IPS-11a (cell line): ENCODE measurements around the gene TANC1.
"Not testable (repeated sequence)": the region's sequence is repeated elsewhere in the genome, so short reads cannot be mapped to it uniquely, and the experiment has no call there.

Source experiments
- H3K4me3 ChIP-seq: one replicate; pipeline ENCODE4 v1.5.1; 2013; ENCODE audit warnings: low read depth, low read length, control low read depth

Gene TANC1

DNA sequence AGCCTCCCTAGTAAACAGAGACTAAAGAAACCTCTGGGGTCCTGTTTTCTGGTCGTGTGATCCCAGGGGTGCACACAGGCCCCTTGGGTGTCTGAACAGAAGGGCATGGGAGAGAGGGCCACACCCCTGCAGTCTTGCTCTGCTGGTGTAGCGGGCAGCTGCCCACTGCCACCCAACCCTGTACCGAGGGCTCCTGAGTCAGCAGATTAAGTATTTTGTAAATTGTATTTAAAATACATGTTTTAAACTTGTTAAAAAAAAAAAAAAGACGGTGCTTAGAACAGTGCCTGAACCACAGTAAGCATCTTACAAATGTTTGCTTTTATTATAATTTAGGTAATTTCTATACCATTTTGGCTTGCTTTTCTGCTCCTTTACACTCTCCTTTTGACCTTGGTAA, 113.7 kb downstream of the TANC1 start:
- no peak overlapping the region for H3K4me3 ChIP-seq

DNA sequence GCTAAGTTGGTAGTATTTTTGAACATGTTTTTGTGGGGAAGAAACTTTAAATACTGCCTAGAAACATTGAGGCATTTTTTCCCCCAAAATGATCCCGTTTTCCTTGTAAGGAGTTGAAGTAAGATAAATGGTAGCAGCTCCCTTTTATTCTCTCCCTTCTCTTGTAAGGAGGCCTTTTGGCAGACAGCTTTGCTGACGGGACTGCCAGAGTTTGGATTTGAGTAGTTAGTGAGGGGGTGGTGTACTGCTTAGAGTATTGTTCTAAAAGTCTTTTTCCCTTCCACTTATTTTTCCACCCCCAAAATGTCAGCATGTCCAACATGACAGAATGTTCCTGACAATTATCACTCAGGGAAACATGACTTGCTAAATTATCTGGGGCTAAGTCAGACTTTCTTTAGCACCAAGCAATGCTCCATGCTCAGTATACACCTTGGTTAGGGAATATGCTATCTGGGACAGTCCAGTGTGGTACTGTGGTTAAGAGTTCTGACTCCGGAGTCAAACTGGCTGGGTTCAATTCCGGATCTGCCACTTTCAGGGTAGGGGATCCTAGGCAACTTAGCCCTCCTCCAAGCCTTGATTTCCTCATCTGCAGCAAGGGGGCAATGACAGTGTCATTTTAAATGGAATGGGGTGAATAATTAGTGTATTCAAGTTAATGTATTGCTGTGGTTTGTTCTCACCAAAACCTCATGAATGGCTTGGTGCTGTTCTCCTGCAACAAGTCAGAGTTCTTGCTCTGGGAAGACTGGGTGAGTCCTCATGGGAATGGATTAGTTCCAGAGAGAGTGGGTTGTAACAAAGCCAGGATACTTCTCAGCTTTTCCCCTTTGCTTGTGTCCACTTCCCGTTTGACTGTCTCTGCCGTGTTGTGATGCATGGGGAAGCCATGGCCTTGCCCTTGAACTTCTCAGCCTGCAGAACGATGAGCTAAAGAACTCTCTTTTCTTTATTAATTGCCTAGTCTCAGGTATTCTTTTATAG, 116.2 kb downstream of the TANC1 start:
- H3K4me3 ChIP-seq: no peak overlapping the region

DNA sequence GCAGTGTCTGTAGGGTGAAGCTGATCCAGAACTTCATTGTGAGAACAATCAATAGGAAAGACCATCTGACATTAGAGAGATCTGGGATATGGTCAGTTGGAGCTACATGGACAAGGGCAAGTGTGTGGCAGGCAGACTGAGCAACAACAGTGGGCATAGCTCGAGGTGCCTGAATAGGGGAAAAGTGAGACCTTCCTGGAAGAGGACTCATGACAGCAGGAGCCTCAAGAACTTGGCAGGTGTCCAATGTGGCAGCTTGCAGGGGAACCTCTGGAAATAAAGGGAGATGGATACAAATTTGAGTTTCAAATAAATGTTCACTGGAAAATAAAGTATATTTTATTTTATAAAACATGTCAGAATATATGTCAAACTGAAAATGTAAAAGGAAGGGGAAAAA, 117.9 kb downstream of the TANC1 start:
- no peak overlapping the region for H3K4me3 ChIP-seq

GRCh38 chr2:159086826-159087225, 118.4 kb downstream of the TANC1 start:
- no peak overlapping the region for H3K4me3 ChIP-seq

GRCh38 chr2:159088906-159089305, 120.5 kb downstream of the TANC1 start:
- no peak overlapping the region for H3K4me3 ChIP-seq

GRCh38 chr2:159089543-159089942, 121.1 kb downstream of the TANC1 start:
- no peak overlapping the region for H3K4me3 ChIP-seq

GRCh38 chr2:159090514-159091201, 122.2 kb downstream of the TANC1 start:
- no peak overlapping the region for H3K4me3 ChIP-seq

DNA sequence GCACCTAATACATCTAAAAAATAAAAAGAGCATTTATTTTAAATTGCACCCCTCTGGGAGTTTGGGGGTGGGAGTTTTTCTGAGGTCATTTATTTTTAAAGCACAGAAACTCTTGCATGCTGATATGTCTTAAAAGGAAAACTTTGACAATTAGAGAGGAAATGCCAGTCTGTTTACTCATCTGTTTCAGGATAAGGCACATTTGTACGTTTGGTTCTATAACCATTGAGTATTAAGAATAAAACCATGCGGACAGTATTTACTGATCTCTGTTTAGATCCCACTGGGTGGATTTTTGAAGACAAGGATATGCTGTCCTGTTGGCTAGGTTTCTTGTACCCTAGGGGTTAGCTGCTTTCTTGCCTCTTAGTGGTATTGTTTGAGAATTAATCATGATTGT, 122.9 kb downstream of the TANC1 start:
- no peak overlapping the region for H3K4me3 ChIP-seq

- H3K4me3 ChIP-seq: no peak overlapping the region
Measured at GRCh38 chr2:159091976-159092375, 123.5 kb downstream of the TANC1 start.

DNA sequence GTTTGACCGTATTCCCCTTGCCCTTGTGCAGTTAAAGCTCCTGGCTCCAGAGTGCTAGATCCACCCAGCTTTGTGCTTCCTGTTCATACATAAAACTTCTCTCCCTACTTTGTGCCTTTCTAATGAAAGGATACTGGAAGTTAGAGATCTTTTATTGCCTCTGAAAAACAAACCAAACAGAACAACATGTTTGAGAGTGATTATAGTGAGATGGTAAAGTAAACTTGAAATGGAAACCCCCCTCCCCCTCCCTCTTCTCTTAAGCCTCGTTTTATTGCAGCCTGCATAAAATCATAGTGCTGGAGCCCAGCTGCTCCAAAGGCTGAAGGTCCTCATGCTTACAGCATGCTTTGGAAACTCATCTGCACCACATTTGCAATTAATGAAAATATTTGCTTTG, 125.1 kb downstream of the TANC1 start:
- no peak overlapping the region for H3K4me3 ChIP-seq

- no peak overlapping the region for H3K4me3 ChIP-seq
Measured at GRCh38 chr2:159094173-159094737, 125.8 kb downstream of the TANC1 start.

DNA sequence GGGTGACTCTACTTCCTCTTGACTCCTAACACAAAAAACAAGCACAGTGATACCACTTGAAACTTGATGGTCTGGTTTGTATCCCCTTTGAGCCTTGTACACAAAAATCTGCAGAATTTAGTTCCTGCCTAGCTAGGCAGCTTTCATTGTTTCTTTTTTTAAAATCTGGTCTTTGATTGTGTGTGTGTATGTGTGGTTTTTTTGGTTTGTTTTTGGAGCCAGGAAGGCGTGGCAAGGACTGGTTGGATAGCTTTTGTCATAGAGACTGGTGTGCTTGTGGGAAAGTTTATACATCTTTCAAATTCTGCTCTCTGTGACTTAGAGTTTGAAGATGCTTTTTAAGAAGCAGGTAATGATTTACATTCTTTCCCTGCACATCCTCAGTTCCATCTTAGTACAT, 127.4 kb downstream of the TANC1 start:
- no peak overlapping the region for H3K4me3 ChIP-seq

DNA sequence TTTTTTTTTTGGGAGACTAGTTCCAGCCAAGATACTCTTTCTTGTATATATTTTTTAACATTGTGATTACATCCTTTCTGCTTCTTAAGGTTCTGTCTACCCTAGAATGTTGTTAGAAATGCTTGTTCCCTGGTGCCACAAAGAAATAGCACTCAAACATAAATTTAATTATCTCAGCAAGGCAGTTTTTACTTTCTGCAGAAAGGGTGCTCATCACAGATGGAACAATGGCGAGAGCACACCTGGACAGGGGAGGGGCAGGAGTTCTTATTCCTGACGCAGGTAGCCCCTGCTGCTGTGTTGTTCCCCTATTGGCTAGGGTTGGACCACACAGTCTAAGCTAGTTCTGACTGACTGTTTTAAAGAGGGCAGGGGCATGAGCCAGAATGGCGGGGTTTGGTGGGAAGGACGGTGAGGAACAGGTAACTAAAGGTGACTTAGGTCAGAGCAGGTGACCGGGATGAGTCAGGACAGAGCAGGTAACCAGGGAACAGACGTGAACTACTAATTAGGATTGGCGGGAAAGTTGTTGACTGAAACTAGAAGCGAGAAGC, 127.9 kb downstream of the TANC1 start:
- H3K4me3 ChIP-seq: not testable (repeated sequence)

DNA sequence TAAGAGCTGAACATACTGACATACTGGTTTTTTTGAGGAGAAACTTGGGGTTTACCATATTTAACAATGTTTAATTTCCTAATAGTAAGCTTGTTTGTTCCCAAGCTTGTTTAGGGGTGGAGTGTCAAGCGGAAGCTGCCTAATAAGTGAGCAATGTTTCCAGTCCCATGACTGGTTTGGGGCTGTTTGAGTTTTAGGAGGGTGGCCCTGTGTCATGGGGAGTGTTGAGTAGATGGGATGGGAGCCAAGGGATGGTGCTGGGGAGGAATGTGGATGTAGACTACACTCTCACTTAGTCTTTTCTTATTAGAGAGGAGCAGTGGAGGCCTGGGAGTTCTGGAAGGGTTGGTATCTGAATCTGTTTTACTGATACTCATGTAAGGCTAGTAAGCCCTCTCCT, 128.5 kb downstream of the TANC1 start:
- H3K4me3 ChIP-seq: no peak overlapping the region

- H3K4me3 ChIP-seq: no peak overlapping the region
Measured at GRCh38 chr2:159098361-159098760, 129.9 kb downstream of the TANC1 start.

DNA sequence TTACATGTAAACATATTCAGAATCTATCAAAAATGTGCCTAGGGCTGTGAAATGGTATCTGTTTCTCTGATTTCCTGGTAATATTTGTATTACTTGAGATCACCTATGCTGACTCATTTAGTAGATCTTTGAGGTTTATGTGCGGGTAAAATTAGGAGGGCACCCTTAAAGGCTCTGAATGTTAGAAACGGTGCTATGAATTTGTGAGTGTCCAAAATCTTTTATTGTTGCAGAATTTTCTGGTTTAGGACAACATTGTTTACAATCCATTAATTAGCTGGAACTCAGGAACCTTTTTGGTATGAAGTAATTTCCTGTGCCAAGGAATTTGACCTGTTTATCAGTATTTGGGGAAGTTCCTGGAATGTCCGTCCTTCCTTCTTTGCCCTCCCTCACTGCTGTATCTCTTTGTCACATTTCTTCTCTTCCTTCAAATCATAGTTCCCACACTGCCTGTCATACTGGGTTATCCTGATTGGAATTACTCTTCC, 130.5 kb downstream of the TANC1 start:
- no peak overlapping the region for H3K4me3 ChIP-seq

- no peak overlapping the region for H3K4me3 ChIP-seq
Measured at GRCh38 chr2:159101755-159102489, 133.5 kb downstream of the TANC1 start.

GRCh38 chr2:159103411-159103810, 135.0 kb downstream of the TANC1 start:
- H3K4me3 ChIP-seq: no peak overlapping the region

GRCh38 chr2:159106109-159106508, 137.7 kb downstream of the TANC1 start:
- no peak overlapping the region for H3K4me3 ChIP-seq

DNA sequence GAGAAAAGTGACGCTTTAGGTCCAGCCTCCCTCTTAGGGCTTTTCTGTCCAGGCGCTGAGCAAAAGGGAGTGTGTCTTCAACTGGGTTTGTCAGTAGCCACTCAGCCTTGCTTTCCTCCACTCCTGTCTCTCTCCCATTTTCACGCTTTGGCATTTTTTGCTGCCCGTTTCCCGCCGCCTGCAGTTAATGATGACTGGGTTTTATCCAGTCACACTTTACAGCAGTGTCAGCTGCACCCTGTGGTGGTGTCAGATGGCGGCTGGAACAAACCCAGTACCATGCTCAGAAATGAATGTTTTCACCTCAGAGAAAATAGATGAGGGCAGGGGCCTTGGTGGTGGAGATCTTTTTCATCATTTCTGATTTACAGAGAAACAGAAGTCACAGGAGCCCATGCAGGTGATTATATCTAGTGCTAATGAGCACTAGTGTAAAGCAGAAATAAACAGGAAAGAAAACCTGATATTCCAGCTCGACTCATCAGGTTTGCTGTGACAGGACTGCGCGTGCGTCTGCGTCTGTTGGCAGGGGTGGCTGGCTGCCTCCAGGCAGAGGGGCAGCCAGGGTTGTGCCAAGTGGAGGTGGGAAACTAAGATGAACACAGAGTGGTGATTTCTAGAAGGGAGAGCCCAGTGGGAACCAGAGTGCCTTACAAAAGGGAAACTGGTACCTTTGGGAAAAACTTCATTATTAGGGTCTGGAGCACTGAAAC, 139.9 kb downstream of the TANC1 start:
- no peak overlapping the region for H3K4me3 ChIP-seq
